ENCODE data around the gene FAT1.

GRCh38 chr4:186746581-186746980 is 22.9 kb upstream of the FAT1 start:
- TF ChIP-seq CTCF (IDR thresholded peaks at IDR 0.05) (no peak), POLR2A (IDR thresholded peaks at IDR 0.05) (no peak)

Data from thyroid gland (tissue), 4 donors.